OCI-LY3 (cell line): ENCODE results near the gene CREB3L2.

Experiments used
- H2AFZ ChIP-seq: fragments of 200-600, 300-600 bp; shearing (Covaris generic); 2 replicates; pipeline ENCODE4 v1.6.0; 2014; ENCODE audit warnings: antibody characterized with exemption, low read depth, low read length
- H3K27ac ChIP-seq: fragments of 200-600, 300-600 bp; sonication (generic); 2 replicates; pipeline ENCODE4 v1.5.1; 2014; ENCODE audit warnings: mild to moderate bottlenecking, low read length, moderate library complexity, mixed read lengths
- H3K27me3 ChIP-seq: fragments of 200-600, 300-600 bp; sonication (generic); 2 replicates; pipeline ENCODE4 v1.6.1; 2014; ENCODE audit warnings: low read depth, low read length, mixed read lengths
- H3K36me3 ChIP-seq: fragments of 200-600, 300-600 bp; sonication (generic); replicated peaks from 2 replicates; pipeline ENCODE3; 2014; ENCODE audit warnings: low read depth, low read length, mixed read lengths
- H3K4me1 ChIP-seq: fragments of 300-600, 200-600 bp; sonication (generic); 2 replicates; pipeline ENCODE4 v1.6.1; 2014; ENCODE audit warnings: low read length, mixed read lengths
- H3K4me2 ChIP-seq: fragments of 200-600, 300-600 bp; sonication (generic); 2 replicates; pipeline ENCODE4 v1.6.1; 2014; ENCODE audit warnings: low read length, mixed read lengths
- H3K4me3 ChIP-seq: fragments of 300-600, 200-600 bp; sonication (generic); 2 replicates; pipeline ENCODE4 v1.5.1; 2014; ENCODE audit warnings: antibody characterized with exemption, mild to moderate bottlenecking, low read length, moderate library complexity
- H3K79me2 ChIP-seq: fragments of 300-600, 200-600 bp; shearing (Covaris generic); 2 replicates; pipeline ENCODE4 v1.6.1; 2014; ENCODE audit warnings: mild to moderate bottlenecking, low read length, mixed read lengths
- H3K9ac ChIP-seq: fragments of 300-600, 200-600 bp; shearing (Covaris generic); 2 replicates; pipeline ENCODE4 v1.6.0; 2014; ENCODE audit warnings: mild to moderate bottlenecking, low read length, moderate library complexity
- H3K9me3 ChIP-seq: fragments of 200-600, 300-600 bp; shearing (Covaris generic); 2 replicates; pipeline ENCODE4 v1.6.1; 2014; ENCODE audit warnings: low read length, mixed read lengths; ENCODE audit not compliant: insufficient read depth
- H4K20me1 ChIP-seq: fragments of 200-600, 300-600 bp; sonication (generic); 2 replicates; pipeline ENCODE4 v1.6.1; 2016; ENCODE audit warnings: low read length, mixed read lengths; ENCODE audit not compliant: insufficient read depth
- EZH2phosphoT487 ChIP-seq: fragments of 200-600 bp; shearing (Covaris generic); IDR thresholded peaks from 2 replicates; pipeline ENCODE4 v1.6.1; 2018; ENCODE audit warnings: antibody characterized with exemption, mixed run types, low read depth
- TF ChIP-seq, protein P1 (sequence below): fragments of 200-600, 300-600 bp; sonication (generic); IDR thresholded peaks from 2 replicates; pipeline ENCODE4 v1.5.1; 2014; ENCODE audit warnings: antibody characterized with exemption, low read length, low read depth

CREB3L2 gene

DNA sequence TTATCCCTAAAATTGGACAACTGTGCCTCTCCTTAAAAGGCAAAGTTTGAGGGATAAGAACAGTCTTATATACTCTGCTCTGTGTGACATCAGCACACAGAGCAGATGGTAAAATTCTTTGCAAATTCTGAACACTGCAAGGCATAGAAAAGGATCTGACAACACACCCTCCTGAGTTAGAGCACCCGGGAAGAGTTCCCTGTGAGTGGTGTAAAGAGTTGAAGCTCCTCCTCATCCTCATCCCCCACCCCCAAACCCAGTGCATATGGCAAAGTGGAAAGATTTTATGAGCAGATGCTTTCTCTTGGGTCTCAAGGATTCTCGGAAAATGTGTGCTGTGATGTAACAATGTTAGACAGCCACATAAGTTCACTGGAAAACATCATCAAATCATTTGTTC lies 115.1 kb downstream of the CREB3L2 start:
- no peak overlapping the region for H2AFZ ChIP-seq
- H3K79me2 ChIP-seq: peaks cover 14% of the 10 kb centered on the region
- H3K4me2 ChIP-seq: no peak overlapping the region
- H3K4me3 ChIP-seq: no peak overlapping the region
- no peak overlapping the region for H3K27ac ChIP-seq
- H3K9ac ChIP-seq: no peak overlapping the region
- H4K20me1 ChIP-seq: no peaks in the 10 kb centered on the region; the same call in 1 of the 2 replicates
- TF ChIP-seq, protein P1, sequence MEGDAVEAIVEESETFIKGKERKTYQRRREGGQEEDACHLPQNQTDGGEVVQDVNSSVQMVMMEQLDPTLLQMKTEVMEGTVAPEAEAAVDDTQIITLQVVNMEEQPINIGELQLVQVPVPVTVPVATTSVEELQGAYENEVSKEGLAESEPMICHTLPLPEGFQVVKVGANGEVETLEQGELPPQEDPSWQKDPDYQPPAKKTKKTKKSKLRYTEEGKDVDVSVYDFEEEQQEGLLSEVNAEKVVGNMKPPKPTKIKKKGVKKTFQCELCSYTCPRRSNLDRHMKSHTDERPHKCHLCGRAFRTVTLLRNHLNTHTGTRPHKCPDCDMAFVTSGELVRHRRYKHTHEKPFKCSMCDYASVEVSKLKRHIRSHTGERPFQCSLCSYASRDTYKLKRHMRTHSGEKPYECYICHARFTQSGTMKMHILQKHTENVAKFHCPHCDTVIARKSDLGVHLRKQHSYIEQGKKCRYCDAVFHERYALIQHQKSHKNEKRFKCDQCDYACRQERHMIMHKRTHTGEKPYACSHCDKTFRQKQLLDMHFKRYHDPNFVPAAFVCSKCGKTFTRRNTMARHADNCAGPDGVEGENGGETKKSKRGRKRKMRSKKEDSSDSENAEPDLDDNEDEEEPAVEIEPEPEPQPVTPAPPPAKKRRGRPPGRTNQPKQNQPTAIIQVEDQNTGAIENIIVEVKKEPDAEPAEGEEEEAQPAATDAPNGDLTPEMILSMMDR: no peak
- no peak for TF ChIP-seq EZH2phosphoT487
- no peaks in the 10 kb centered on the region for H3K27me3 ChIP-seq
- peaks cover 46% of the 10 kb centered on the region for H3K4me1 ChIP-seq
- H3K36me3 ChIP-seq: peaks cover 76% of the 10 kb centered on the region
- no peaks in the 10 kb centered on the region for H3K9me3 ChIP-seq

DNA sequence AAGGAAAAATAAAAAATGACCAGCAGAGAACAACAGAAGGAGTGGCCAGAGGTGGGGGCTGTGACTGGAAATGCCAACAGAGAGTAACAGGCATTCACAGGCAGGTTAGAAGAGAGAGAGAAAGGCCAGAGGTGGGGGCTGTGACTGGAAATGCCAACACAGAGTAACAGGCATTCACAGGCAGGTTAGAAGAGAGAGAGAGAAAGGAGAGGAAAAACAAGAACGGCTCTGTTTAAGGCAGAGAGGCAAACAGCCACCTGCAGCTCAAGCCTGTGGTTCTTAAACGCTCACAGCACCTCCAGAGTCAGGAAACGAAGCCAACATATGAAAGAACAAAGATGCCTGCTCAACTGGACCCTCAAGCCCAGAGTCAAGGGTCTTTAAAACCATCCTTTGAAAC lies 115.6 kb downstream of the CREB3L2 start:
- TF ChIP-seq EZH2phosphoT487: no peak
- TF ChIP-seq, protein P1: no peak
- Histone ChIP-seq H4K20me1 (no peaks in the 10 kb centered on the region; the same call in 1 of the 2 replicates), H3K27me3 (no peaks in the 10 kb centered on the region), H3K9me3 (no peaks in the 10 kb centered on the region), H3K4me1 (peaks cover 46% of the 10 kb centered on the region), H3K79me2 (peaks cover 14% of the 10 kb centered on the region), H3K4me3 (no peak overlapping the region), H3K36me3 (peaks cover 79% of the 10 kb centered on the region), H3K27ac (no peak overlapping the region), H3K9ac (no peak overlapping the region), H3K4me2 (no peak overlapping the region), H2AFZ (no peak overlapping the region)

GRCh38 chr7:137885678-137886077 lies 116.2 kb downstream of the CREB3L2 start:
- Histone ChIP-seq H3K9ac (no peak overlapping the region), H3K4me2 (no peak overlapping the region), H4K20me1 (no peaks in the 10 kb centered on the region; the same call in 1 of the 2 replicates), H2AFZ (no peak overlapping the region), H3K9me3 (no peaks in the 10 kb centered on the region), H3K4me1 (peaks cover 40% of the 10 kb centered on the region), H3K27ac (no peak overlapping the region), H3K27me3 (no peaks in the 10 kb centered on the region), H3K4me3 (no peak overlapping the region), H3K79me2 (peaks cover 14% of the 10 kb centered on the region), H3K36me3 (peaks cover 77% of the 10 kb centered on the region)
- TF ChIP-seq, protein P1: no peak
- no peak for TF ChIP-seq EZH2phosphoT487

GRCh38 chr7:137882806-137883205 lies 119.1 kb downstream of the CREB3L2 start:
- Histone ChIP-seq H3K4me2 (no peak overlapping the region), H3K79me2 (peaks cover 7% of the 10 kb centered on the region; the same call in 1 of the 2 replicates), H2AFZ (no peak overlapping the region), H3K36me3 (peaks cover 78% of the 10 kb centered on the region), H4K20me1 (no peaks in the 10 kb centered on the region), H3K27ac (no peak overlapping the region), H3K9me3 (no peaks in the 10 kb centered on the region), H3K9ac (no peak overlapping the region), H3K27me3 (no peaks in the 10 kb centered on the region), H3K4me3 (no peak overlapping the region), H3K4me1 (peaks cover 11% of the 10 kb centered on the region)
- TF ChIP-seq EZH2phosphoT487: no peak
- TF ChIP-seq, protein P1: no peak
